Kidney epithelial cell (primary cell): ENCODE data around the gene LNPEP. TPM values are rescaled to one million over a fixed set of nuclear protein-coding genes. Genes with fewer than 3 reads are reported as not detected.

ENCODE experiments used
- DNase-seq: peaks from one replicate; pipeline ENCODE4 v3.0.0-alpha.2; 2010; ENCODE audit warnings: low read depth
- H3K27me3 ChIP-seq: 2 replicates; pipeline ENCODE4 v1.6.0; 2011; ENCODE audit warnings: low read length; ENCODE audit not compliant: control insufficient read depth, insufficient read depth
- H3K36me3 ChIP-seq: 2 replicates; pipeline ENCODE4 v1.5.1; 2011; ENCODE audit warnings: low read length; ENCODE audit not compliant: control insufficient read depth, insufficient read depth
- H3K4me3 ChIP-seq: 2 replicates; pipeline ENCODE4 v1.5.1; 2011; ENCODE audit warnings: low read depth, mild to moderate bottlenecking, control low read depth, low read length
- total RNA-seq: library from RNA; depleted of rRNA; stranded (reverse); fragments of >200 nt; gene quantifications from 2 replicates; pipeline ENCODE4 v1.2.3, GENCODE V29; 2015
- TF ChIP-seq, protein P1 (sequence below): IDR thresholded peaks from 2 replicates; pipeline ENCODE4 v1.5.1; 2011; ENCODE audit warnings: mild to moderate bottlenecking, moderate library complexity, low read length, control low read depth, inconsistent platforms; ENCODE audit not compliant: insufficient read depth, poor library complexity, severe bottlenecking

Gene LNPEP
- total RNA-seq, 1 donor from 2014 or later: 24.6 TPM

DNA sequence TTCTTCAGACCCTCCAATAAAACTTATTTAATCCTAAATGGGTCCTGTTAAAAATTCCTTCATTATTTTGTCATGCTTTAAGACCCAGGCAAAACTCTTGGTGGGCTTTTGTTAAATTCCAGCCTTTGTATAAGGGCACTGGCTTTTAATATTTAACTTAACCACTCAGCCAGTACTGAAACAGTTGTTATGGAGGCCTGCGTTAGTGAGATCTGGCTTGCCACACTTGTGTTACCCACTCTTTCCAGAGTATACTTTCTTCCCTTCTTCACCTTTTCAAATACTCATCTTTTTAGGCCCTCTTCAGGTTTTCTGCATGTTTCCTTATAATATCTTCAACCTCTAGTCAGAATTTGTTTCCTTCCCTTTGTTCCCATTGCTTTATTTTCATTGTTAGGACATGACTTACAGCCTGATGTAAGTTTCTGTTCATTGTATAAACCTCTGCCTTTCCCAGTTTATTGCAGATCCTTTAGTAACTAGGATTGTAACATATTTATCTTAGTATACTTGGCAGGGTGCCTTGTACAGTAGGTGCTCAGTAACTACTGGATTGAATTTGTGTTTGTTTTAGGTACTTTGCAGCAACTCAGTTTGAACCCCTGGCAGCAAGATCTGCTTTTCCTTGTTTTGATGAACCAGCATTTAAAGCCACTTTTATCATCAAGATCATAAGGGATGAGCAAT lies 48.8 kb downstream of the LNPEP start:
- H3K36me3 ChIP-seq: no peaks in the 10 kb centered on the region
- no peaks in the 10 kb centered on the region for H3K27me3 ChIP-seq
- DNase-seq: no peak
- no peak overlapping the region for H3K4me3 ChIP-seq
- TF ChIP-seq, protein P1, sequence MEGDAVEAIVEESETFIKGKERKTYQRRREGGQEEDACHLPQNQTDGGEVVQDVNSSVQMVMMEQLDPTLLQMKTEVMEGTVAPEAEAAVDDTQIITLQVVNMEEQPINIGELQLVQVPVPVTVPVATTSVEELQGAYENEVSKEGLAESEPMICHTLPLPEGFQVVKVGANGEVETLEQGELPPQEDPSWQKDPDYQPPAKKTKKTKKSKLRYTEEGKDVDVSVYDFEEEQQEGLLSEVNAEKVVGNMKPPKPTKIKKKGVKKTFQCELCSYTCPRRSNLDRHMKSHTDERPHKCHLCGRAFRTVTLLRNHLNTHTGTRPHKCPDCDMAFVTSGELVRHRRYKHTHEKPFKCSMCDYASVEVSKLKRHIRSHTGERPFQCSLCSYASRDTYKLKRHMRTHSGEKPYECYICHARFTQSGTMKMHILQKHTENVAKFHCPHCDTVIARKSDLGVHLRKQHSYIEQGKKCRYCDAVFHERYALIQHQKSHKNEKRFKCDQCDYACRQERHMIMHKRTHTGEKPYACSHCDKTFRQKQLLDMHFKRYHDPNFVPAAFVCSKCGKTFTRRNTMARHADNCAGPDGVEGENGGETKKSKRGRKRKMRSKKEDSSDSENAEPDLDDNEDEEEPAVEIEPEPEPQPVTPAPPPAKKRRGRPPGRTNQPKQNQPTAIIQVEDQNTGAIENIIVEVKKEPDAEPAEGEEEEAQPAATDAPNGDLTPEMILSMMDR: no peak

DNA sequence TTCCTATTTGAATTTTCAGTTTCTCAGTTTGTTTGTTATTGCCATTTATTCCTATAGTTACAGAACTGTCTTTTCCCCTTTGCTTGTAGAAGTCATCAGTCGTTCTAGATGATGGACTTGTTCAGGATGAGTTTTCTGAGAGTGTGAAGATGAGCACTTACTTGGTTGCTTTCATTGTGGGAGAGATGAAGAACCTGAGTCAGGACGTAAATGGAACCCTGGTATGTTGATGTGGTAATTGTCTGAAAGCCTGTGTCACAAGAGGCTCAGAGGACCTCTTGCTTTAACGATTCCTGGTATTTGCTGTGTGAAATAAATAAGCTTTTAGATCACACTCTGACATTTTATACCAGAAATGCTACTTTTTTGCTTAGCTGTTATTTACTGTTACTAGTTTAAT lies 50.6 kb downstream of the LNPEP start:
- Histone ChIP-seq H3K36me3 (no peaks in the 10 kb centered on the region), H3K27me3 (no peaks in the 10 kb centered on the region), H3K4me3 (no peak overlapping the region)
- TF ChIP-seq, protein P1: no peak
- DNase-seq: no peak

DNA sequence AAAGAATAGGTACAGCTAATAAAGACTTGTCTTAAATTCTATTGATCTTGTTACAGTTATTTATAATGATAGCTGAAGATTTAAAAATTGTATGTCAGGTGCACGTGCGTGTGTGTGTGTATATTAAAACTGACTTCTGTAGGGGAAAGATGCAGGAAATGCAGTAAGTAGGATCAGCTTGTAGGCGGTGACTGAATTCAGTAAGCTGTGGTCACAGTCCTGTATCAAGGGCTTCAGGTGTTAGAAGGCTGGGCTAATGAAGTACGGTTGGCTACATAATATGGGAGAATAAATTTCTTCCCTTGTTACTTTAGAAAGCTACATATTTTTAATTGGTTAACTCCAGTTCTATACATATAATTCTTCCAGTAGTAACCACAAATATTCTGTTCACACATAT lies 54.2 kb downstream of the LNPEP start:
- H3K36me3 ChIP-seq: no peaks in the 10 kb centered on the region
- TF ChIP-seq, protein P1: no peak
- no peak overlapping the region for H3K4me3 ChIP-seq
- DNase-seq: no peak
- H3K27me3 ChIP-seq: no peaks in the 10 kb centered on the region

DNA sequence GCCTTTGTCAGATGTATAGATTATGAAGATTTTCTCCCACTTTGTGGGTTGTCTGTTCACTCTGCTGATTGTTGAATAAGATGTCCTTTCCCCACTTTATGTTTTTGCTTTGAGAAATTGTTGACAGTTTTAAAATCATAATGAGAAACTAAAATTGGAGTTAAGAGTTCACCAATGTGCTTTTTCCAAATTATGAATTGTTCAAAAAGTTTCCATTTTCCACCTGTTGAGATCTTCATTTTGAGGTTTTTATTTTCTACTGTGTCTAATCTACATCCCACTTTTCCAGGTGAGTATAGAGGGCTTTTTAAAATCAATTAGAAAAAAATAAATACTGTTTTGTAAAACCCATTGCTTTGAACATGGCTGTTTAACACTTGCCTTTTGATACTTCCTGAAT lies 55.8 kb downstream of the LNPEP start:
- TF ChIP-seq, protein P1: no peak
- no peak overlapping the region for H3K4me3 ChIP-seq
- DNase-seq: no peak
- H3K36me3 ChIP-seq: no peaks in the 10 kb centered on the region
- no peaks in the 10 kb centered on the region for H3K27me3 ChIP-seq

DNA sequence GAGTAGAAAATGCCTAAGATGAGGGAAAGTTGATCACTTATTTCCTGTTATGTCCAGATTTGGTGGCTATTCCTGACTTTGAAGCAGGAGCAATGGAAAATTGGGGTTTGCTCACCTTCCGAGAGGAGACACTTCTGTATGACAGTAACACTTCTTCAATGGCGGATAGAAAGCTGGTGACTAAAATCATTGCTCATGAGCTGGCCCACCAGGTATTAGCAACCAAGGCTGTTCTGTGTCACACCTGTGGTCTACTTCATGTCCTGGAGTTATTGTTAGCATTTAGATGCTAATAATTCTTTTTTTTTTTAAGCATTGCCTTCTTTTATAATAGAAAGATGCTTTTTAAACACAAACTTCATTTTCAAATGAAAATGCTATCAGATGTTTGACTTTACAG lies 57.9 kb downstream of the LNPEP start:
- Histone ChIP-seq H3K4me3 (no peak overlapping the region), H3K36me3 (no peaks in the 10 kb centered on the region), H3K27me3 (no peaks in the 10 kb centered on the region)
- DNase-seq: no peak
- TF ChIP-seq, protein P1: no peak

DNA sequence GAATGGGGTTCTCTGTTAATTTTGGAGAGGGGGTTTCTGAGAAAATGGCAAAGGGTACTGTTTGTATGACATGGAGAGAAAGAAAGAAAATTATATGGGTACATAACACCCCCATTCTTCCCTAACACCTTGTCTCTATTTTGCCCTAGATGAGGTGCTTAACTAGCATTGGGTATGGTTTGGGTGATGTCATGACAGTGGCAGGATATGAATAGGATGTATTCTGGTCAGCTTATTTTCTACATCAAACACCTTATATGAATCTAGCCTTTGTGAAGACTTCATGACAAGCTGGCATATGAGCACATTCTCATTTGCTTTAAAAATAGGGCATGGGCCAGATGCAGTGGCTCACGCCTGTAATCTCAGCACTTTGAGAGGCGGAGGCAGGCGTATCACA lies 58.6 kb downstream of the LNPEP start:
- DNase-seq: no peak
- TF ChIP-seq, protein P1: no peak
- Histone ChIP-seq H3K27me3 (no peaks in the 10 kb centered on the region), H3K4me3 (no peak overlapping the region), H3K36me3 (no peaks in the 10 kb centered on the region)
